Measurements from ENCODE around the gene AHNAK. TPM values are rescaled to one million over a fixed set of nuclear protein-coding genes. Genes with fewer than 3 reads are reported as not detected.

AHNAK gene
- total RNA-seq, 4 donors from 2014 or later: 1,348 to 2,181 (median 1,745) TPM

GRCh38 chr11:62494246-62494645 is 52.4 kb downstream of the AHNAK start:
- no peak for ATAC-seq
- Histone ChIP-seq H3K36me3 (peaks cover 0 to 4% of the 10 kb centered on the region in 2 donors), H3K4me3 (no peak overlapping the region), H3K9me3 (no peaks in the 10 kb centered on the region), H3K4me1 (peaks cover 0 to 8% (median 0%) of the 10 kb centered on the region in 3 donors), H3K27me3 (no peaks in the 10 kb centered on the region), H3K27ac (no peak overlapping the region)
- TF ChIP-seq POLR2A (IDR thresholded peaks at IDR 0.05) (no peak), POLR2AphosphoS5 (IDR thresholded peaks at IDR 0.05) (no peak), CTCF (IDR thresholded peaks at IDR 0.05) (no peak), EP300 (IDR thresholded peaks at IDR 0.05) (no peak)
- WGBS, 2 donors (ENCODE audit: low coverage in 1 of 2): 81 to 92% methylated on average over 2 to 4 of the region's 4 CpGs

GRCh38 chr11:62493801-62494200 is 52.8 kb downstream of the AHNAK start:
- no peak overlapping the region for H3K4me3 ChIP-seq
- WGBS, 2 donors (ENCODE audit: low coverage in 1 of 2): 86 to 95% methylated on average over 2 to 3 of the region's 3 CpGs
- peaks cover 0 to 4% of the 10 kb centered on the region in 2 donors for H3K36me3 ChIP-seq
- no peaks in the 10 kb centered on the region for H3K27me3 ChIP-seq
- no peak for ATAC-seq
- TF ChIP-seq POLR2A (IDR thresholded peaks at IDR 0.05) (no peak), EP300 (IDR thresholded peaks at IDR 0.05) (no peak), CTCF (IDR thresholded peaks at IDR 0.05) (no peak), POLR2AphosphoS5 (IDR thresholded peaks at IDR 0.05) (no peak)
- no peaks in the 10 kb centered on the region for H3K9me3 ChIP-seq
- H3K4me1 ChIP-seq: peaks cover 0 to 9% (median 0%) of the 10 kb centered on the region in 3 donors
- no peak overlapping the region for H3K27ac ChIP-seq

GRCh38 chr11:62492586-62492985 is 54.0 kb downstream of the AHNAK start:
- no peak for ATAC-seq
- H3K9me3 ChIP-seq: no peaks in the 10 kb centered on the region
- no peak overlapping the region for H3K4me3 ChIP-seq
- H3K27me3 ChIP-seq: no peaks in the 10 kb centered on the region
- whole genome bisulfite sequencing, 2 donors (ENCODE audit: low coverage in 1 of 2): 95% methylated on average over 4 of the region's 4 CpGs; no CpG with 5 or more reads in 1 of the 2 donors
- TF ChIP-seq POLR2AphosphoS5 (IDR thresholded peaks at IDR 0.05) (no peak), CTCF (IDR thresholded peaks at IDR 0.05) (no peak), EP300 (IDR thresholded peaks at IDR 0.05) (no peak), POLR2A (IDR thresholded peaks at IDR 0.05) (no peak)
- H3K4me1 ChIP-seq: peaks cover 0 to 21% (median 0%) of the 10 kb centered on the region in 3 donors
- H3K27ac ChIP-seq: no peak overlapping the region
- peaks cover 0 to 4% of the 10 kb centered on the region in 2 donors for H3K36me3 ChIP-seq

- Histone ChIP-seq H3K27ac (no peak overlapping the region), H3K4me1 (peaks cover 0 to 23% (median 0%) of the 10 kb centered on the region in 3 donors), H3K36me3 (peaks cover 0 to 4% of the 10 kb centered on the region in 2 donors), H3K4me3 (no peak overlapping the region), H3K9me3 (no peaks in the 10 kb centered on the region), H3K27me3 (no peaks in the 10 kb centered on the region)
- 83 to 95% methylated on average over 3 to 8 of the region's 9 CpGs for WGBS, 2 donors (ENCODE audit: low coverage in 1 of 2)
- TF ChIP-seq POLR2AphosphoS5 (IDR thresholded peaks at IDR 0.05) (no peak), EP300 (IDR thresholded peaks at IDR 0.05) (no peak), CTCF (IDR thresholded peaks at IDR 0.05) (no peak), POLR2A (IDR thresholded peaks at IDR 0.05) (no peak)
- ATAC-seq: no peak
These were observed 54.9 kb downstream of the AHNAK start for GRCh38 chr11:62491571-62492329.

- no peak for ATAC-seq
- peaks cover 0 to 23% (median 0%) of the 10 kb centered on the region in 3 donors for H3K4me1 ChIP-seq
- peaks cover 0 to 4% of the 10 kb centered on the region in 2 donors for H3K36me3 ChIP-seq
- H3K27ac ChIP-seq: peak overlapping the region in 1 of 4 donors; percentile 13
- H3K9me3 ChIP-seq: no peaks in the 10 kb centered on the region
- no peak for TF ChIP-seq POLR2A (IDR thresholded peaks at IDR 0.05)
- peak; percentile 30 for TF ChIP-seq POLR2AphosphoS5 (IDR thresholded peaks at IDR 0.05)
- no peak overlapping the region for H3K4me3 ChIP-seq
- H3K27me3 ChIP-seq: no peaks in the 10 kb centered on the region
- 54 to 80% methylated on average over 1 to 4 of the region's 4 CpGs for WGBS, 2 donors (ENCODE audit: low coverage in 1 of 2)
These were observed 57.4 kb downstream of the AHNAK start for GRCh38 chr11:62489204-62489603.

All from gastroesophageal sphincter (tissue), 4 donors.